K562 (cell line): ENCODE results near the gene TRAF1.

Source experiments
- L3MBTL2 ChIP-seq: fragments of 450-650 bp; IDR thresholded peaks from 2 replicates; pipeline ENCODE4 v1.6.1; 2016; ENCODE audit warnings: mild to moderate bottlenecking, moderate library complexity
- STAT5A ChIP-seq: IDR thresholded peaks from 2 replicates; pipeline ENCODE4 v1.6.1; 2012; ENCODE audit warnings: low read length, inconsistent platforms, borderline replicate concordance
- TF ChIP-seq, protein P1 (sequence below), 3 experiments: IDR thresholded peaks in 2 of 3; conservative IDR thresholded peaks in 1 of 3; 2 replicates each; pipeline ENCODE4 v1.5.1; 2011 to 2012; ENCODE audit warnings: low read length in 3 of 3, mild to moderate bottlenecking in 3 of 3, control low read depth in 2 of 3, improper control_type of control experiment in 1 of 3, inconsistent platforms in 1 of 3, low read depth in 1 of 3, mixed read lengths in 1 of 3, moderate library complexity in 1 of 3; ENCODE audit not compliant: insufficient read depth in 2 of 3
- TF ChIP-seq, protein P2 (sequence below): fragments of 250-450 bp; sonication (Bioruptor Pico); IDR thresholded peaks from 2 replicates; pipeline ENCODE4 v1.8.0; 2021; ENCODE audit warnings: mild to moderate bottlenecking, moderate library complexity

DNA sequence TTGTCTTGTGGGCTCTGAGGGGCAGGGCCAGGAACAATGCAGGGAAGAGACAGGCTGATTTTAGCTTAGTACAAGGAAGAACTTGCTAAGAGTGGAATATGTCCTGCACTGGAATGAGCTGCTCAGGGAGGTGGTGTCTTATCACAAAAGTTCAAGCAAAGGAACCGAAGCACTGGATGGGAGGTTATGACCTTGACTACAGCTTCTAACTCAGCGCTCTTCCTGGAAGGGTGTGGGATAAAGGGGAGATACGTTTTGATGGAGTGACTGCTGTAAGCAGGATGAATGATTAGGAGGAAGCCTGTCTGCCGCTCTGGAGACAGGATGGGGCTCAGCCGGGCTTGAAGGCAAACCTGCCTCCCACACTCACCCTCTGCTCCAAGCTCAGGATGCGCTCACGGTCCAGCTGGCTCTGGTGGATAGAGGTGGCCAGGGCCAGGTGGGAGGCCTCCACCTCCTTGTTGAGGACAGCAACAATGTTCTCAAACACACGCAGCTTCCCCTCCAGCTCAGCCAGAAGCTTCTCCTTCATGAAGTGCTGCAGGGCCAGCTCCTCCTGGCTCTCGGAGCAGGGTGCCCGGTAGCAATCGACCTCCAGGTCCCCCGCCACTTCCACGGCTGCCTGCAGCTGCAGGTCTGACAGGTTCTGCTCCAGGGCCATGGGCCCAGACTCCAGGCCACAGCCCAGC is 13.5 kb downstream of the TRAF1 start:
- TF ChIP-seq, protein P1, sequence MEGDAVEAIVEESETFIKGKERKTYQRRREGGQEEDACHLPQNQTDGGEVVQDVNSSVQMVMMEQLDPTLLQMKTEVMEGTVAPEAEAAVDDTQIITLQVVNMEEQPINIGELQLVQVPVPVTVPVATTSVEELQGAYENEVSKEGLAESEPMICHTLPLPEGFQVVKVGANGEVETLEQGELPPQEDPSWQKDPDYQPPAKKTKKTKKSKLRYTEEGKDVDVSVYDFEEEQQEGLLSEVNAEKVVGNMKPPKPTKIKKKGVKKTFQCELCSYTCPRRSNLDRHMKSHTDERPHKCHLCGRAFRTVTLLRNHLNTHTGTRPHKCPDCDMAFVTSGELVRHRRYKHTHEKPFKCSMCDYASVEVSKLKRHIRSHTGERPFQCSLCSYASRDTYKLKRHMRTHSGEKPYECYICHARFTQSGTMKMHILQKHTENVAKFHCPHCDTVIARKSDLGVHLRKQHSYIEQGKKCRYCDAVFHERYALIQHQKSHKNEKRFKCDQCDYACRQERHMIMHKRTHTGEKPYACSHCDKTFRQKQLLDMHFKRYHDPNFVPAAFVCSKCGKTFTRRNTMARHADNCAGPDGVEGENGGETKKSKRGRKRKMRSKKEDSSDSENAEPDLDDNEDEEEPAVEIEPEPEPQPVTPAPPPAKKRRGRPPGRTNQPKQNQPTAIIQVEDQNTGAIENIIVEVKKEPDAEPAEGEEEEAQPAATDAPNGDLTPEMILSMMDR (IDR thresholded peaks at IDR 0.05 in 2 of 3, conservative IDR thresholded peaks at IDR 0.05 in 1 of 3; ENCODE audit: insufficient read depth in 2 of 3, low read depth in 1 of 3, low read length in 3 of 3) = no peak
- TF ChIP-seq L3MBTL2 (no peak), STAT5A (no peak)
- TF ChIP-seq, protein P2, sequence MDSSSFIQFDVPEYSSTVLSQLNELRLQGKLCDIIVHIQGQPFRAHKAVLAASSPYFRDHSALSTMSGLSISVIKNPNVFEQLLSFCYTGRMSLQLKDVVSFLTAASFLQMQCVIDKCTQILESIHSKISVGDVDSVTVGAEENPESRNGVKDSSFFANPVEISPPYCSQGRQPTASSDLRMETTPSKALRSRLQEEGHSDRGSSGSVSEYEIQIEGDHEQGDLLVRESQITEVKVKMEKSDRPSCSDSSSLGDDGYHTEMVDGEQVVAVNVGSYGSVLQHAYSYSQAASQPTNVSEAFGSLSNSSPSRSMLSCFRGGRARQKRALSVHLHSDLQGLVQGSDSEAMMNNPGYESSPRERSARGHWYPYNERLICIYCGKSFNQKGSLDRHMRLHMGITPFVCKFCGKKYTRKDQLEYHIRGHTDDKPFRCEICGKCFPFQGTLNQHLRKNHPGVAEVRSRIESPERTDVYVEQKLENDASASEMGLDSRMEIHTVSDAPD (CRISPR knock-in tag) = no peak
